Fibroblast of peridontal ligament (primary cell): ENCODE data around the gene ABCA5.
"Not testable (repeated sequence)": the region's sequence is repeated elsewhere in the genome, so short reads cannot be mapped to it uniquely, and the experiment has no call there.

Experiments used
- DNase-seq: peaks from one replicate; pipeline ENCODE4 v3.0.0-alpha.2; 2010; ENCODE audit errors: extremely low read depth

Gene ABCA5

DNA sequence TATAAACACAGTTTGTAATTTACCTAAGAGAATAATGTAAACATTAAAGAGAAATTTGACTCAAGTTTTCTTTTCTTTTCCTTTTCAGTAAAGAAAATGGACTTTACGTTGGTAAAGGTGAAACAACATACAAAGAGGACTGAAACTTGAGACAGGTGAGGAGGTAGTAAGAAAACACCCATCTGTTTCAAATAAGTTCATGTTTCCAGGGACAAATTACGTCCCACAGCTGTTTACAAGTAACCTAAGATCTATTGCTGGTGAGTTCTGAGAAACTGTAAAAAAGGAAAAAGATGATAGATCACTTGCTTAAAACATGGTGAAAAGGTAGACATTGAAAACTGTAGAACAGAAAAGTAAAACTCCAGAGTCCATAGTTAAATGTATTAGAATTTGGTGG lies 4.8 kb upstream of the ABCA5 start:
- no peak for DNase-seq

DNA sequence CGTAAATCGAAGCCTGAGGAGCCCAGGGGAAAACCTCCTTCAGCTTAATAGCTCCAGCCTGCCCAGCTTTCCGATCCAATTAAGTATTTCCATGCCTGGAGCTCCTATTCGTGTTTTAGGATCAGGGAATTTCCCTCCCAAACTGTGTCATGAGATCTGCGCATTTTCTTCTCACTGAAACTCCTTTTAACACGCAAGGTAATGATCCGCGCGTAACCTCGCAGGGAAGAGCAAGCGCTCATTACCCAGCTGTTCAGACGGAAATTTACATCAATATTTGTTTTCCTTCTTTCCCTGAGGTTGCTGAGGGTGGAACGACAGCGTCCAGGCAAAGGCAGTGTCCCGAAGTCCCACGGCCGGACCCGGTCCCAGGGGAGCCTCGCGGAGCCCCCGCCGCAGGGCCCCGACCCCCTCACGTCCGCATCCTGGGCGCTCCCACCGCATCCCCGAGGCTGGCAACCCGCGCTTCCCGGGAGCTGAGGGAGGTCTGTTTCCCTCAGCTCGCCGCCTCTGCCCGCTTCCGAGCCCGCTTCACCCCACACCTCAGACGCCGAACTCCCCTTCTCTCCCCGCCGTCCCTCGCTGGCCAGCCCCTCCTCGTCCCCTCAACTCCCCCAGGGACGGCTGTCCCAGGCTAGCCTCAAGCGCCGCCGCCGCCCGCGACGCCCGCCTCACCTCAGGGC lies 415 bp downstream of the ABCA5 start:
- DNase-seq, result peak; percentile 55

DNA sequence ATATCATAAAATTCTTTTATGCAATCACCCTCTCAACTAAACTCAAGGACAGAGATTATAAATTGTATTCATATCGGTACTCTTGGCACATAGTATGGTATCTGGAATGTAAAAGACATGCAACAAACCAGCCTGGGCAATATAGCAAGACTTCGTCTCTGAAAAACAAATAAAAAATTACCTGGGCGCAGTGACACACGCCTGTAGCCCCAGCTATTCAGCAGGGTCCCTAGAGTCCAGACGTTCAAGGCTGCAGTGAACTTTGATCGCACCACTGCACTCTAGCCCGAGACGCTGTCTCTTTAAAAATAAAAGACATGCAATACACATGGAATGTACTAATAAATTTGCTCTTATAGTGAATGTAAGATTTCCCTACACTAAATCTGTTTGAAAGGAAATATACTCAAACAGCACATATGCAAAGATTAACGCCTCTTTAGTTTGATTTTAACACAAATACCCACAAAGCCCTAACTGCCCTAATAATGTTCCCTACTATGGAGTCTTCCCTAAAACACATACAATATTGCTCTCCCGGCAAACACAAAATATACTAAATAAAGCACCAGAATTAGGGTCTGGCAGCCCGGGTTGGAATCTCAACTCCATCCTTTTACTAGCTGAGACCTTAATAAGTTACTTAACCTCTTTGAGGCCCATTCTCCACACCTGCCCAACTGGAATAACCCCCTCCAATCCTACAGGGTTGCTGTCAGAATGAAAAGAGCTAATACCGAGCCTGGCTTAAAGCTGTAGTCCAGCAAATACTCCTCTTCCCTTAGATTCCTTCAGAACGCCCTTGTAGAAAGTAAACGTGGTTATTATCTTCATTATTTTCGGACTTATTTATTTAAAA lies 1.2 kb downstream of the ABCA5 start:
- DNase-seq, result no peak

DNA sequence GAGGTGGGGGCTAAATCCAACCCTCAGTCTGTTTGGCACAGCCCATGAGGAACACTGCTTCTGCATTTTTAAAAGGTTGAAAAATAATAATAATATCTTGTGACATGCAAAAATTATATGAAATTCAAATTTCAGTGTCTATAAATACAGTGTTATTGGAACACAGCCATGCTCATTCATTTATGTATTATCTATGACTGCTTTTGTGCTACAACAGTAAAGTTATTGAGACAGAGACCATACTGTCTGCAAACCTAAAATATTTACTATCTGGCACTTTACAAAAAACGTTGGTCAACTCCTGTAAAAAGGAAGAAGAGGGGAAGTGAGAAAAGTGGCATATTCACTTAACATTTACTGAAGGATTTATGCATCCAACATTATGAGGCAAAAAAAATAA lies 3.1 kb downstream of the ABCA5 start:
- no peak for DNase-seq

DNA sequence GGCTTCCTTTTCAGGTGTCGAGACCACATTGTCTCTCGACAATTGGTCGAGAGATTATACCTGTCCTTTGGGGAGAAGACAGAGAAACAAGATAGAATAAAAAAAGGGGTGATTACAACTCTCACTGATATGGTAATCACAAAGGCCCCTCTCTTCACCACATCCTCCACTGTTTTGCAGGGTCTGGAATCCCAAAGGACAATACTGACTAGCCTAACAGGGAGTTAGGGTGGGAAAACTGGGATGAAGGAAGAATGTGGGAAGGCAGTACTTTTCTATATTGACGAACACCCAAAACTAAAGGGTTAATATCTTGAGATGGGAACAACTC lies 6.1 kb downstream of the ABCA5 start:
- no peak for DNase-seq

DNA sequence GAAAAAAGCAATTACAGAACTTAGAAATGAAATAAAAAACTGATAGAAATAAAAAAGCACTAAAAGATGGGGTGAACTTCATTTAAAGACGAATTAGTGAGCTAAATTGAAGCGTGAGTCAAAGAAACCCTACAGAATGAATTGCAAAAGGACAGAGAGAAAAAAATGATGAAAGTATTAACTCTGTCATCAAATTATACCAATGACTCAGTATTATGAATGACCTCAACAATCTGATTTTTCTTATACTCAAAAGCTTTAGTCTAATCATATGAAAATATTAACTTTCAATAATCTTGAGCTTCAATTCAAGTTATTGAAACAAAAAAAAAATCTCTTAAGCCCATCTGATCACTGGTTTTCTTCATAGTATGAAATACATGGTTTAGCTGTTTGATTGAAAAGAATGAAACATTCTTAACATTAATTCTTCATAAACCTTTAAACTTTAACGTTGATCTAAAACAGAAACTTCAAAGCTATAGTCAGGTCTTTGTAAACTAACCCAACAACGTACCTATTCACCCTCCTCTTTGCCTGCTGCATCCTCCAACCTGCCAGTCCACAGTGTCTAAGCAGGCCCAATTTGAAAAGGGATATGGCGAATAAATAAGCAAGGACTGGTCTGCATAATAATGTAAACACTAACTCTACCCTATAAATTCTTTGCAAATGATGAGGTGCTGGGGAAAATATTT lies 6.6 kb downstream of the ABCA5 start:
- DNase-seq, result peak; percentile 45

DNA sequence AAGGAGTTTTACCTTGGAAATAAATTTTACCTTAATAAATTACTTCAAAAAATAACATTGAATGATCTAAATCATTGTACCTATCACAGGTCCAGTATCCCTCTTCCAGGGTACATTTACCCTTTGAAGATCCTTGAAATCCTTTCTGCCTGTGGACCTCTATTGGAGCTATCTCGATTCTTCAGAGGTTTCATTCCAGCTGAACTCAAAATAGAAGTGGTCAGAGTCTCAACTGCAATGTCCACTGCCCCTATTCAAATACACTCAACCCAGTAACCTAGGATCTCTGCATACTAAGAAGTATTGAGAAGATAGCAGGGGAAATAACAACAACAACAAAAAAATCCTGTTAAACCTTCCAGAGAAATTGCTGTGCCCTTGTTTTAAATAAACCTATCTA lies 9.3 kb downstream of the ABCA5 start:
- no peak for DNase-seq

DNA sequence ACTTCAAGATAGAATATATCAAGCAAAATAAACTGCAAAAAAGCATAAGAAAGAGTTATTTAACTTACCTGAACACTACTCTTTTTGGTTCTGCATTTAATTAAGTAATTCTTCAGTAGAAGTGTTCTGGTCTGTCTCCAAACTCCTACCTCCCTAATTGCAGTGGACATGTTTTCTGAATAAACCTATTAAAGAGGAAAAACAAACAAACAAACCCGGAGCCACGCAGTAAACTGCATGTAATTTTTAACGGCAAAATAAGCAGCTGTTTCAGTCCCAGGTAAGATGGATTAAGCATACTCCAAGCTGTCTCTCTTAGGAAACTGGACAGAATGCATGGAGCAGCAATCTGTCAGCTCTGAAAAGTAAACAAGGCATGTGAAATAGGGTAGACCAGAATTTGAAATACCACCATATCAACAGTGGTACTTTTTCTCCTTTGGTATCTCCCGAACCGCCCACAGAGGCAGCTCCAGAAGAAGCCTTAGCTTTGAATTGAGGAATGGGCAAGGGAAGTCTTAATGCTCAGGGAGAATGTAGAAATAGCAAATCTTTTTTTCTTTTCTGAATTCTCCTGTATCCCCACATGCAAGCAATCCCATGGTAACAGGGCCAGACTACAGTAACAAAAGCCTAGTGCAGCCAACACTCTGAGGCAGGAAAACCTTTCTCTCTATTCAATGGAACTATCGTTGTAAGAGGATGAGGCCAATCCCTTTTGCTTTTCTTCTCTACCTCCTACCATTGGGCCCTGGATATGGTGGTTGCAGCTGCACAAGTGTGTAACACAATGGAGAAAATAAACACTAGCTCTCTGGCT lies 12.5 kb downstream of the ABCA5 start:
- peak; percentile 13 for DNase-seq

DNA sequence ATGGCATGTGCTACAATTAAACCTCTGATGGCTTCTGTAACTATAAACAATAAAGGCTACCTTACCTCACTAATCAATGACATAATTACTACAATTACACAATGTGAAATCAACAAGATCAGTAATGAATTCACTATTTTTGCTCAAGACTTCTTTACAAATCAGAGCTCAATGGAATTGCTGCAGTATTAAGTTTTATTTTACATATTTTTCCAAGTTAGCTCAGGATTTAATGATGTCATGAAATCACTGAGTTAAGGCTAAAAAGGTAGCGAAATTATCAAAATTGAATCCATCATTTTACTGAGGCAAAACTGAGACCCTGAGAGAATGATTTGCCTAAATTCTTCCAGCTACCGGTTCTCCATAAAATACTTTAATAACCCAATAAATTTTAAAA lies 21.8 kb downstream of the ABCA5 start:
- DNase-seq, result no peak

DNA sequence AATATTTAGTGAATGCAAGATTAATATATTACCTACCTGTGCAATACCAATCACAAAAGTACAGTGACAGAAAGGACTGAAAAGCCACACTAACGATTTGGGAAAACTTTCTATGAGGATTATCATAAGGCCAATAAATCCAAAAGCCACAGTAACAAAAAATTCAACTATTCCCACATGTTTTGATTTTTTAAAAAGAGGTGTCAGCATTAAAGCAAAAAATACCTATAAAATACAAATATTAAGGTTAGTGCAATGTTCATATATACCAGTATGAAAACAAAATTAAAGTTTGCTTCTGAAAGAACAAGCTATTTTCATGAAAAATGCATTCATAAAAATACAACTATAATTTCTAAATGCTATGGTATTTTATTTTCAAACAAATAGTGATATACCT lies 24.3 kb downstream of the ABCA5 start:
- DNase-seq, result no peak

DNA sequence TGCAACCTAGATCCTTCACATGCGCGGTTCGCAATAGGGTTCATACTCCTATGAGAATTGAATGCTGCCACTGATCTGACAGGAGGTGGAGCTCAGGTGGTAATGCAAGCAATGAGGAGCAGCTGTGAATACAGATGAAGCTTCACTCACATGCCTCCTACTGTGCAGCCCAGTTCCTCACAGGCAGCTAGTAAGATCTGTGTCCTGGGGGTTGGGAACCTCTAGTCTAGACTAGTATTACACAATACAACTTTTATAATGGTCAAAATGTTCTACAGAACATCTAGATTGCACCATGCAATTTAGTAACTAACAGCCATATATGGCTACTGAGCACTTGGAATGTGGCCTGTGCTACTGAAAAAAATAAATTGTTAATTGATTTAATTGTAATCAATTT lies 26.7 kb downstream of the ABCA5 start:
- no peak for DNase-seq

DNA sequence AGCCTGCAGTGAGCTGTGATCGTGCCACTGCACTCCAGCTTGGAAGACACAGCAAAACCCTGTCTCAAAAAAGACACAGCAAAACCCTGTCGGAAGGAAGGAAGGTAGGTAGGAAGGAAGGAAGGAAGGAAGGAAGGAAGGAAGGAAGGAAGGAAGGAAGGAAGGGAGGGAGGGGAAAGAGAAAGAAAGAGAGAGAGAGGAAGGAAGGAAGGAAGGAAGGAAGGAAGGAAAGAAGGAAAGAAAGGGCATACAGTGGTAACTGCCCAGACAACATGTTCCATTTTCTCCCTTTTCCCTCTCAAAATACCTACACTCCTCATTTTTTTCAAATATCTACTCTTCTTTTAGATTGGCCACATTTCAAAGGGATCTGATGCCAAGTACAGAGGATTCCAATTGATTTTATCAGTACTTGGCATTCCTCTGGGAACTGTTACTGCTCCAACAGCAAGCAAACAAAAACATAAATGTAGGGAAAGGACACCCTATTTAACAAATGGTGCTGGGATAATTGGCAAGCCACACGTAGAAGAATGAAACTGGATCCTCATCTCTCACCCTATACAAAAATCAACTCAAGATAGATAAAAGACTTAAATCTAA lies 28.7 kb downstream of the ABCA5 start:
- DNase-seq, result not testable (repeated sequence)

DNA sequence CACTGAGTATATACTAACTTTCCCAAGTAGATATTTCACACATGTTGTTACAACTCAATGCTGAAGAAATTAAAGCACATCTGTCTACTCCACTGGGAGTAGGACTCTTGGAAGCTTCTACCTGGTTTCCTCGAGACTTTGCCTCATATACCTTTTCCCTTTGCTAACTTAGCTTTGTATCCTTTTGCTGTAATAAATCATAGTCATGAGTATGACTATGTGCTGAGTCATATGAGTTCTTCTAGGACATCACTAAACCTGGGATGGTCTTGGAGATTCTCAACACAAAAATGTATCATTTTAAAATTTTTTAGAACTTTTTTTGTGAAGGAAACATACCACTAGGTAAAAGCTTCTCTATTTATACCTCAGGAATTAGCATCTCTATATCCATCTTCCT lies 39.8 kb downstream of the ABCA5 start:
- DNase-seq, result peak; percentile 13

DNA sequence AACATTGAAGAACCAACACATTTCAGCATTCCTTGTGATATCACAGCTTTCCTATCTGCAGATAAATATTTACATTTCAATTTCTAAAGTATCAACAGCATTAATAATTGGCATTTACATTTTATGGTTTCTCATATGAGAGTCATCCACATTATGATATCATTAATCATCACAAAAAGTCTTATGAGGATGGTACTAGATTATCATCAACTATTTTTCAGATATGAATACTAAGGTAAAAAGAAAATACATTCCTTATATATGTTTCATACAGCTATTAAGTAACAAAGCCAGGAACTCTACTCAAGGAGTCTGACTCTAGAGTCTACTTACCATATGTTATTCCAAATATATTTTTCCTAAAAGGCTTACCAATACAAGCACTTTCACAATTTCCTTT lies 40.7 kb downstream of the ABCA5 start:
- DNase-seq, result no peak

DNA sequence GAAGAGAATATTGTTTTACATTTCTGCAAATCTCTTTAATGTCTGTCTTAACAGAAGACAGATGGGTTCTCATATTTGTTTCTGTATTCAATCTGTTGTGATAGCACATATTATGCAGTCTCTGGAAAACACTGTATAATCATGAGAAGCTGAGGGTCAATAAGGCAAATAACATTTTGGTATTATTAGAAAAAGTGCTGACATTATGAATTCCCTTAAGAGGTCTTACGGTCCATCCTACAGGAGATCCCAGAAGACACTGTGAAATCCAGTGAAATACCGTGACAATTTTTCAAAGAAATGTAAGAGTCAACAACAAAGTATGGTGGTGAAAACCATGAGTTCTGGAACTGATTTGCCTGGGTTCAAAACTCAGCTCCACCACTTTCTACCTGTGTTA lies 42.3 kb downstream of the ABCA5 start:
- DNase-seq, result no peak

DNA sequence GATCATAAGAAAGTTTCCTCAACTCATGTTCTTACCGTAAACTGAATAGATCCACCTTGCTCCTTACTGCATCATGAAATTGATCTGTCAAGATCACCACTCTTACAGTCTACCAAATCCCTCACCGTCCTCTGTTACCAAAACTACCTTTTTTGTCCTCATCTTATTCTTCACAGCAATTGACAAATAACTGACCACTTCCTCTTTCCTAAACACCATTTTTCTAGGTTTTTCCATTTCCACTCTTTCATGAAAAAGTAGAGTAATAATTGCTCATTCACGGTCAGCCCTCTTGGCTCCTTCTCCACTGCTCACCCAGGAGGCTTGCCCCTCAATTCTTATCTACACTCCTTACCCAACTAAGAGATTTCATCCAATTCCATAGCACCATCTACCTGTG lies 44.9 kb downstream of the ABCA5 start:
- no peak for DNase-seq

DNA sequence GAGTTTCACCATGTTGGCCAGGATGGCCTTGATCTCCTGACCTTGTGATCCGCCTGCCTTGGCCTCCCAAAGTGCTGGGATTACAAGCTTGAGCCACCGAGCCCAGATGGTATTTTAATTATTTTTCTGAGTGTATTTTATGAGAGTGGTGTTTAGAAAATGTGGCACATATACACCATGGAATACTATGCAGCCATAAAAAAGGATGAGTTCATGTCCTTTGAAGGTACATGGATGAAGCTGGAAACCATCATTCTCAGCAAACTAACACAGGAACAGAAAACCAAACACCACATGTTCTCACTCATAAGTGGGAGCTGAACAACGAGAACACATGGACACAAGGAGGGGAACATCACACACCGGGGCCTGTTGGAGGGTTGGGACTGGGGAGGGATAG lies 50.7 kb downstream of the ABCA5 start:
- not testable (repeated sequence) for DNase-seq

DNA sequence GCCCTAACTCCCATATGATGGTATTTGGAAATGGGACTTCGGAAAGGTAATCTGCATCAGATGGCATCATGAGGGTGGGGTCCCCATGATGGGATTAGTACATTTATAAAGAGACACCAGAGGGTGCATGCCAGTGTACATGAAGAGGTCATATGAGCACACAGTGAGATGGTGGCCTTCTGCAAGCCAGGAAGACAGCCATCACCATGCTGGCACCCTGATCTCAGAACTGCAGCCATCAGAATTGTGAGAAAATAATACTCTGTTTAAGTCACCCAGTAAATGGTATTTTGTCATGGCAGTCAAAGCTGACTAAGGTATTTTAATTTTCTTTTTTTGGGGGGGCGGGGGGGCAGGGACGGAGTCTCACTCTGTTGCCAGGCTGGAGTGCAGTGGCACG lies 51.2 kb downstream of the ABCA5 start:
- no peak for DNase-seq

DNA sequence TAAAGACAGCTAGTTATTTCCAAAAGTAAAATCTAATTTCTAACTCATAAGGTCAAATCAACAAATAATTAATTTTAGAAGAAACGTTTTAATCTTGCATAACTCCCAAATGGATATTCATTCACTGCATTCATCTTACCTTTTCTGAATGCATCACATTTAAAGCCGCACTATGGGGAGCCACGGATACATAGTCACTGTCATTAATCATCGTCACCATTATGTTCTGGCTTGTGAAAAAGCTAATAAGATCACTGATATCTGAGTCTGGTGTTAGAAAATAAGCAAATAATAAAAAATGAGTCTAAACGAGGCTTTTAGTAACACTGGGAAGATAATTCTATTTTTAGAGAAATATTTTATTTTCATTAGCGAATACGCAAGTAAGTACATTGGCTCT lies 55.9 kb downstream of the ABCA5 start:
- DNase-seq, result no peak

DNA sequence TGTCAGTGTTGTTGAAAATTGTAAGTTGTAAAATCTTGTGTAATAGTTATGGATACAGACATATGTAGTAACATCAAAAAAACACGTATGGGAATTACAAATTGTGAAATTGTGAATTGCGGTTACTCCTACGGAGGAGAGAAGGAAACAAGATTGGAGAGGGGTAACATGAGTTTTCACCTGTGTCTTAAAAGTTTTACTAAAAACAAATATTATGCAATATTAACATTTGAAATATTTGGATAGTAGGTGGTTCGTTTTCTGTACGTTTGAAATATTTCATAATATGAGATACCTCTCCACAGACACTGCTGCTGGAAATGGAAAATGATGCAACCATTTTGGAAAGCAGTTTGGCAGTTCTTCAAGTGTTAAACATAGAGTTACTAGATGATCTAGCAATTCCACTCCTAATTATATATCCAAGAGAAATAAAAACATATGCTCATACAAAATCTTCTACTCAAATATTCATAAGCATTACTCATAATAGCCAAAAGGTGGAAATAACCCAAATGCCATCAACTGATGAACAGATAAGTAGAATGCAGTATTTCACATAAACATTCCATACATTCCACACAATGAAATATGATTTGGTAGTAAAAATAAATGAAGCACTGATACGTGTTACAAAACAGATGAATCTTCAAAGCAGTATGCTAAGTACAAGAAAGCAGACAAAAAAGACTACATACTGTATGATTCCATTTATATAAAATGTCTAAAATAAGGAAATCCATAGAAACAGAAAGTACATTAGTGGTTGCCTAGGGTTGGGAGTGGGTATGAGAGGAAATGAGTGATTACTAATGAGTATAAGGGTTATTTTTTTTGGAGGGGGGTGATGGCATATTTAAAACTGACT lies 57.6 kb downstream of the ABCA5 start:
- DNase-seq, result peak; percentile 84

DNA sequence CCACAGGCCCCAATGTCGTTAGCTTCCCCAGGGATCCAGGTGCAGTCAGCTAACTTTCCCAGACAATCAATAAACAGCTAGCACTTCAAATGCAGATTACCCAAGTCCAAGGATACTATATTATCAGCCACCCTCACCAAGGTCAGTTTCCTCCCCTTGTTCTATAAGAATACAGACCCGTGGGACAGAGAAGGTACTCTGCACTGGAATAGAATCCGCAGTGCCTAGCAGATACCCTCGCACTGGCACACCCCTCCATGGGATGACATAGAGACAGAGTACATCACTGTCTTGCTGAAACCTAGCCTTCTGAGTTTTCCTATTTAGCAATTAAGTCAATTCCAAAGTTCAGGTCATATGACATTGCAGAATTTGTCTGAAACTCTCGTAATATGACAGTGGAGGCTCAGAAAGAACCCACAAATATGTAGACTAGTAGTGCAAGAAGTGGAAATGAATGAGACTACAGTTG lies 58.4 kb downstream of the ABCA5 start:
- no peak for DNase-seq
